Pons (tissue), 1 donor: ENCODE results near the gene TLCD2.
A peak's percentile ranks its signal among the peaks of the same experiment; 100 is the strongest.
"Not testable (repeated sequence)": the region's sequence is repeated elsewhere in the genome, so short reads cannot be mapped to it uniquely, and the experiment has no call there.

ENCODE experiments used
- DNase-seq: peaks from one replicate; pipeline ENCODE4 v3.0.0-alpha.2; 2016; ENCODE audit warnings: low spot score

TLCD2 gene

DNA sequence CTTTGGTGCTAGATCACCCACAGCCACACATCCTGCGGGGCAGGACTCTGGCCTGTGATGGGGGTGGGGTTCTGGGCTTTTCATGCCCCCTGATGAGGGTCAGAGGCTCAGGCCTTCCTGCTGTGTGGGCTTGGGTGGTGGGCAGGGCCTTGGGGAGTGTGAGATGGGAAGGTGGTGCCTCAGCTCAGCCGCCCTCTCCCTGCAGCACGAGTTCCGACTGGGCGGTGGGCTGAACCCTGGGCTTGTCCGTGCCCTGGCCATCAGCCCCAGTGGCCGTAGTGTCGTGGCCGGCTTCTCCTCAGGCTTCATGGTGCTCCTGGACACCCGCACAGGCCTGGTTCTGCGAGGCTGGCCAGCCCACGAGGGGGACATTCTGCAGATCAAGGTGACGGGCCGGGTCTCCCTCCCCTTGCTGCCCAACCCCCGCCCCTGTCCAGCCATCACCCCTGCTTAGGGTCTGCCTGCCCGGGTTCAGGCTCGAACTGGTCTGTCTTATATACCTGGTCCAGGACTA is 25.7 kb upstream of the TLCD2 start:
- DNase-seq: no peak

DNA sequence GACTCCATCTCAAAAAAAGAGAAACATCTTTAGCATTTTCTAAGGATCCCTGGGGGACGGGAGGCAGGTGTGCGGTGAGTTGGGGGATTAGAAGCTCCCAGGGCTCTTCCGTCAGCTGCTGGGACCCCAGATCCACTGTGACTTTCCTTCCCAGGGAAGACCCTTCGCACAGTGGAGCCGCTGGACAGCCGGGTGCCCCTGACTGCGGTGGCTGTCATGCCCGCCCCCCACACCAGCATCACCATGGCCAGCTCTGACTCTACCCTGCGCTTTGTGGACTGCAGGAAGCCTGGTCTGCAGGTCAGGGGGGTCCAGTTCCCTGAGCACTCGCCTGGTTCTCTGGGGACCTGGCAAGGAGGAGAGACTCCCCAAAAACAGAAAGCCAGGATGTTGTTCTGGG is 25.2 kb upstream of the TLCD2 start:
- DNase-seq: no peak

DNA sequence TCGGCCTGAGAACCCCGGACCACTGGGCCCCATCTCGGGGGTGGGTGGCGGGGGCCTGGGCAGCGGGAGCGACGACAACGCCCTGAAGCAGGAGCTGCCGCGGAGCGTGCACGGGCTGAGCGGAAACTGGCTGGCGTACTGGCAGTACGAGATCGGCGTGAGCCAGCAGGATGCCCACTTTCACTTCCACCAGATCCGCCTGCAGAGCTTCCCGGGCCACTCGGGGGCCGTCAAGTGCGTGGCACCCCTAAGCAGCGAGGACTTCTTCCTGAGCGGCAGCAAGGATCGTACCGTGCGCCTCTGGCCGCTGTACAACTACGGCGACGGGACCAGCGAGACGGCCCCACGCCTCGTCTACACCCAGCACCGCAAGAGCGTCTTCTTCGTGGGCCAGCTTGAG is 23.6 kb upstream of the TLCD2 start:
- DNase-seq: no peak

DNA sequence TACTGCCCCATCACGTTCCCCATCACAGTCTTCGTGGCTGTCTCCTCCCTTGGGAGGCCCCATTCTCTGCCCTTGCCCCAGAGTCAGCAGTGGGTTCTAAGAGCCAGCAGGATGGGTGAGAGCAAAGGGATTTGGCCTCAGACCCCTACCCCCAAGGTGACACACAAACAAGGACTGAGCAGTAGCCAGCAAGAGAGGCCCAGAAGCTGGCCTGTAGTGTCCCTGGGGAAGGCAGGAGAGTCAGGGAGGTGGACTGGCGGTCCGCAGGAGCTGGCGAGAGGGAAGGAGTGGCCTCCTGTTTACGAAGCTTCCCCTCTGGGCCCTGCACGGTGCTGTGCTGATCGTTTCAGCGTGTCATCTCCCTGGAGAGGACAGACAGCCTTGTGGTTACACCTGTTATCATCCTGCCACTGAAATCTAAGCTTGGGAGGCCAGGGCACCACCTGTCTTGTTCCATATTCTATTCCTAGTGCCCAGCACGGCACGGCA is 22.7 kb upstream of the TLCD2 start:
- DNase-seq: no peak

DNA sequence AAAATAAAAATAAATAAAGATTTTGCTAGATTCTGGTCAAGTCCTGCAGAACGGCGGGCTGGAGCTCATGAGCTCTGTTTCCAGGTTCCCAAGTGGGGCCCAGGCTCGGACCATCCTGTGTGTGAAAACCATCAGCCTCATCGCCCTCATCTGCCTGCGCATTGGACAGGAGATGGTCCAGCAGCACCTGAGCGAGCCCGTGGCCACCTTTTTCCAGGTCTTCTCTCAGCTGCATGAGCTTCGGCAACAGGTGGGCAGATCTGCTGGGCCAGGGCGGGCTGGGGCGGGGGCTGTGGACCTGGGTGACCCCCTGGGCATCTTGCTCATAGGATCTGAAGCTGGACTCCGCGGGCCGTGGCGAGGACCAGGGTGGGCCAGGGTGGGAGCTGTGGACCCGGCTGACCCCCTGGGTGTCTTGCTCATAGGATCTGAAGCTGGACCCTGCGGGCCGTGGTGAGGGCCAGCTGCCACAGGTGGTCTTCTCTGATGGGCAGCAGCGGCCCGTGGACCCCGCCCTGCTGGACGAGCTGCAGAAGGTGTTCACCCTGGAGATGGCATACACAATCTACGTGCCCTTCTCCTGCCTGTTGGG is 22.2 kb upstream of the TLCD2 start:
- DNase-seq: no peak

DNA sequence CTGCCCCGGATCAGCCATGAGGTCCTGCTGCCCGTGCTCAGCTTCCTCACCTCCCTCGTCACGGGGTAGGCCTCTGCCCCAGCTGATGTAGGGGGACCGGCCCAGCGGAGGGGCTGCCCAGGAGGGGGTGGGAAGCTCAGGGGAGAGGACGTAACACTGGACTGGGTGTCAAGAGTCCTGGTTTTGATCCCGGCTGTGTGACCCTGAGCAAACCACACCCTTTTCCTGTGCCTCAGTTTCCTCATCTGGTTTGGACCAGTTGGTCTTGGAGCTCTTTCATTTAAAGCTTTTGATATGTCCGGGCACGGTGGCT is 21.0 kb upstream of the TLCD2 start:
- DNase-seq: no peak

DNA sequence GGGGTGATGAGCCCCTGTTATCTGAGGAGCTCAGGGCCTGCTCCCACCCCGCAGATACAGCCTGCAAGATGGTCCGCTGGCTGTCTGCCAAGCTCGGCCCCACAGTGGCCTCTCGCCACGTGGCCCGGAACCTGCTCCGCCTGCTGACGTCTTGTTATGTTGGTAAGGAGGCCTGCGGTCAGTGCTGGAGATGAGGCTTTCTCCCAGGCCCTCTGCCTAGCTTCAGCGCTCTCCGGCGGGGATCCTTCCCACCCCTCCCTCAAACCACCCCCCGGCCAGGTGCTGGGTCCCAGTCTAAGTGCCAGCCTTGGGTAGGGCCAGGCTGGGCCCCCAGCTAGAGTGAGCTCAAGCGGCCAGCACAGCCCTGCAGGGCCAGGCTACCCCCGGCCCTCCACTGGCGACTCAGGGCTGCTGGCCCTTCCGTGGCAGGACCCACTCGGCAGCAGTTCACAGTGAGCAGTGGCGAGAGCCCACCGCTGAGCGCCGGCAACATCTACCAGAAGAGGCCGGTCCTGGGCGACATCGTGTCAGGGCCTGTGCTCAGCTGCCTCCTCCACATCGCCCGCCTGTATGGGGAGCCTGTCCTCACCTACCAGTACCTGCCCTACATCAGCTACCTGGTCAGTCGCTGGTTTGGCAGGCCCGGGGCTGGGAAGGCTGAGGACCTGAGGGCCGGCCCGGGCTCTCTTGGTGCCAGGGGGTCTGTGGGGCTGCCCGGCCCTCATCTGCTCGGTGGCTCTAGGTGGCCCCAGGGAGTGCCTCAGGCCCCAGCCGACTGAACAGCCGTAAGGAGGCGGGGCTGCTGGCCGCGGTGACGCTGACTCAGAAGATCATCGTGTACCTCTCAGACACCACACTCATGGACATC is 20.4 kb upstream of the TLCD2 start:
- no peak for DNase-seq

DNA sequence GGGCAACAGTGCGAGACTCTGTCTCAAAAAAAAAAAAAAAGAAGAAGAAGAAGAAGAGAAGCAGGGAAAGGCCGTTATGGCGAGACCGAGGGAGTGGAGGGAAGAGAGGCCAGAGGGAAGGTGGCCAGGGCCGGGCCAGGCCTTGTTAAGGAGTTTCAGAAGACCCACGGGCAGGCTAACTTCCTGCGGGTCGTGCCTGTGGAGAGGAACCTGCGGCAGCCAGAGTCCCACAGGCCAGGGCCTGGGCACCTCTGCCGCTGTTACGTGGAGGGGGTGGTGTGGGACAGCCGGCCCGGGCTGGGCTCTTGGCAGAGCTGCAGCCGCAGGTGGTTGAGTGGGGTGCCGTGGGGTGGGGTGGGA is 19.8 kb upstream of the TLCD2 start:
- no peak for DNase-seq

DNA sequence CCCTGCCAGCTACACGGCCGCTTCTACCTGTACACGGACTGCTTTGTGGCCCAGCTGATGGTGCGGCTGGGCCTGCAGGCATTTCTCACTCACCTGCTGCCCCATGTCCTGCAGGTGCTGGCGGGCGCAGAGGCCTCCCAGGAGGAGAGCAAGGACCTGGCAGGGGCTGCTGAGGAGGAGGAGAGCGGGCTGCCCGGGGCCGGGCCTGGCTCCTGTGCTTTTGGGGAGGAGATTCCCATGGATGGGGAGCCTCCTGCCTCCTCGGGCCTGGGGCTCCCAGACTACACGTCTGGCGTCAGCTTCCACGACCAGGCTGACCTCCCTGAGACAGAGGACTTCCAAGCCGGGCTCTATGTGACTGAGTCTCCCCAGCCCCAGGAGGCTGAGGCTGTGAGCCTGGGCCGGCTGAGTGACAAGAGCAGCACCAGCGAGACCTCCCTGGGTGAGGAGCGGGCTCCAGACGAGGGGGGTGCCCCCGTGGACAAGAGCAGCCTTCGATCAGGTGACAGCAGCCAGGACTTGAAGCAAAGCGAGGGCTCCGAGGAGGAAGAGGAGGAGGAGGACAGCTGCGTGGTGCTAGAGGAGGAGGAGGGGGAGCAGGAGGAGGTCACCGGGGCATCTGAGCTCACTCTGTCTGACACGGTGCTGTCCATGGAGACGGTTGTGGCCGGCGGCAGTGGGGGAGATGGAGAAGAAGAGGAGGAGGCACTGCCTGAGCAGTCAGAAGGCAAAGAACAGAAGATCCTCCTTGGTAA is 17.9 kb upstream of the TLCD2 start:
- no peak for DNase-seq

DNA sequence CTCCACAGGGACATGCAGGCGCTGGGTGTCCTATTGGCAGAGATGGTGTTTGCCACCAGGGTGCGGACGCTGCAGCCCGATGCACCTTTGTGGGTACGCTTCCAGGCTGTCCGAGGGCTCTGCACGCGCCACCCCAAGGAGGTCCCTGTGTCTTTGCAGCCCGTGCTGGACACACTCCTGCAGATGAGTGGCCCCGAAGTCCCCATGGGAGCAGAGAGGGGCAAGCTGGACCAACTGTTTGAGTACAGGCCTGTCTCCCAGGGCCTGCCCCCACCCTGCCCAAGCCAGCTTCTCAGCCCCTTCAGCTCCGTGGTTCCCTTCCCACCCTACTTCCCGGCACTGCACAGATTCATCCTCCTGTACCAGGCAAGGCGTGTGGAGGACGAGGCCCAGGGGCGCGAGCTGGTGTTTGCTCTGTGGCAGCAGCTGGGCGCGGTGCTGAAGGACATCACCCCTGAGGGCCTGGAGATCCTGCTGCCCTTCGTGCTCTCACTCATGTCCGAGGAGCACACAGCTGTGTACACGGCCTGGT is 17.1 kb upstream of the TLCD2 start:
- no peak for DNase-seq

DNA sequence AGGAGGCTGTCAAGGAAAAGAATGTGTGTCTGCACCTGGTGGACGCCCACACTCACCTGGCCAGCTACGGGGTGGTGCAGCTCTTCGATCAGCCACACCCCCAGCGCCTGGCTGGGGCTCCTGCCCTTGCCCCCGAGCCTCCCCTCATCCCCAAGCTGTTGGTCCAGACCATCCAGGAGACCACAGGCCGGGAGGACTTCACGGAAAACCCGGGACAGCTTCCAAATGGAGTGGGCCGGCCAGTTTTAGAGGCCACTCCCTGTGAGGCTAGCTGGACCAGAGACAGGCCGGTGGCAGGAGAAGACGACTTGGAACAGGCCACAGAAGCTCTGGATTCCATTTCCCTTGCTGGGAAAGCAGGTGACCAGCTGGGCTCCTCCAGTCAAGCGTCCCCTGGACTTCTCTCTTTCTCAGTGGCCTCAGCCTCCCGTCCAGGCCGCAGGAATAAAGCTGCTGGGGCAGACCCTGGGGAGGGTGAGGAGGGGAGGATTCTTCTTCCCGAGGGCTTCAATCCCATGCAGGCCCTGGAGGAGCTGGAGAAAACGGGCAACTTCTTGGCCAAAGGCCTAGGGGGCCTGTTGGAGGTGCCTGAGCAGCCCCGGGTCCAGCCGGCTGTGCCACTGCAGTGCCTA is 16.6 kb upstream of the TLCD2 start:
- DNase-seq: no peak

DNA sequence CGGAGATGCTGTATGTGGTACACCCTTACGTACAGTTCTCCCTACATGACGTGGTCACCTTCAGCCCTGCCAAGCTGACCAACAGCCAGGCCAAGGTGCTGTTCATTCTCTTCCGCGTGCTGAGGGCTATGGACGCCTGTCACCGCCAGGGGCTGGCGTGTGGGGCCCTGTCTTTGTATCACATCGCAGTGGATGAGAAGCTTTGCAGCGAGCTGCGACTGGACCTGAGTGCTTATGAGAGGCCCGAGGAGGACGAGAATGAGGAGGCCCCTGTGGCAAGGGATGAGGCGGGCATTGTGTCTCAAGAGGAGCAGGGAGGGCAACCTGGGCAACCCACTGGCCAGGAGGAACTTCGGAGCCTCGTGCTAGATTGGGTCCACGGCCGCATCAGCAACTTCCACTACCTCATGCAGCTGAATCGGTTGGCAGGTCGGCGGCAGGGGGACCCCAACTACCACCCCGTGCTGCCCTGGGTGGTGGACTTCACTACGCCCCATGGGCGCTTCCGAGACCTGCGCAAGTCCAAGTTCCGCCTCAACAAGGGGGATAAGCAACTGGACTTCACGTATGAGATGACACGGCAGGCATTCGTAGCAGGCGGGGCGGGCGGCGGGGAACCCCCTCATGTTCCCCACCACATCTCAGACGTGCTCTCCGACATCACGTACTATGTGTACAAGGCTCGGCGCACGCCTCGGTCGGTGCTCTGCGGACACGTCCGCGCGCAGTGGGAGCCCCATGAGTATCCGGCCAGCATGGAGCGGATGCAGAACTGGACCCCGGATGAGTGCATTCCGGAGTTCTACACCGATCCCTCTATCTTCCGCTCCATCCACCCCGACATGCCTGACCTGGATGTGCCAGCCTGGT is 15.7 kb upstream of the TLCD2 start:
- no peak for DNase-seq

DNA sequence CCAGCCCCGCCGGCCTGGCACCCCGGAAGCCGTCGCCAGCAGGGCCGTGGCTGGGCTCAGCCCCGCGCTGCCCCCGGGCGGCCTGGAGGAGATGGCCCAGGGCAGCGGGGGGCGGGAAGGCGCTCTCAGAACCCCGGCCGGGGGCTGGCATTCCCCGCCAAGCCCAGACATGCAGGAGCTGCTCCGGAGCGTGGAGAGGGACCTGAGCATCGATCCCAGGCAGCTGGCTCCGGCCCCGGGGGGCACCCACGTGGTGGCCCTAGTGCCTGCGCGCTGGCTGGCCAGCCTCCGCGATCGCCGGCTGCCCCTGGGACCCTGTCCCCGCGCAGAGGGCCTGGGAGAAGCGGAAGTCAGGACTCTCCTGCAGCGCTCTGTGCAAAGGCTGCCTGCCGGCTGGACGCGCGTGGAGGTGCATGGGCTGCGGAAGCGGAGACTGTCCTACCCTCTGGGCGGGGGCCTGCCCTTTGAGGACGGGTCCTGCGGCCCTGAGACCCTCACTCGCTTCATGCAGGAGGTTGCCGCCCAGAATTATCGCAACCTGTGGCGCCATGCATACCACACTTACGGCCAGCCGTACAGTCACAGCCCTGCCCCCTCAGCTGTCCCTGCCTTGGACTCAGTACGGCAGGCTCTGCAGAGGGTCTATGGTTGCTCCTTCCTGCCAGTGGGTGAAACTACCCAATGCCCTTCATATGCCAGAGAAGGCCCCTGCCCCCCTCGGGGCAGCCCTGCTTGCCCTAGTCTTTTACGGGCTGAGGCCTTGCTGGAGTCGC is 14.9 kb upstream of the TLCD2 start:
- DNase-seq: no peak

DNA sequence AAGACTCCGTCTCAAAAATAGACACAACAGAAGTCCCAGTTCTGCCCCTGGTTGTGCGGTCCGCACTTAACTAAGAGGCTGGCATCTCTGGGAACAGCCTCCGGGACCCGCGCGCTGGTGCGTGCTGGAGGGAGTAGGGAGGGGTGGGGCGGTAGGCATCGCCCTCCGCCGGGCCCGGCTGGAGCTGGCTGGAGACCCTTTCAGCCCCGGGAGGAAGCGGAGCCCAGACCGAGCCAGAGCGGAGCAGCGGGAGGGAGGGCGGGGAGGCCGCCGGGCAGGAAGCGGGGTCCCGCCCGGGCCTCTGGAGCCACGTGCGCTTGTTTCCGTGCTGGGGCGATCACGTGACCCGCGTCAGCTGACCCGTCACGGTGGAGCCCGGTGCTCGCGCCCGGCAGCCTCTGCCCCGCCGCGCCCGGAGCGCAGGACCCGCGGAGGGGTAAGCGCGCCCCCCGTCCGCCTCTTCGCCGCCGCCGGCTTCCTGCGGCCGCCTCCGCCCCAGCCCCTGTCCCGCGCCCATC is 14.2 kb upstream of the TLCD2 start, which contains the start of gene WDR81:
WDR81 (plus strand) TSS at position 354 of the 518 bp plus-strand sequence. CDS start 256 bp downstream, outside the sequence.
- peak; percentile 66 for DNase-seq

DNA sequence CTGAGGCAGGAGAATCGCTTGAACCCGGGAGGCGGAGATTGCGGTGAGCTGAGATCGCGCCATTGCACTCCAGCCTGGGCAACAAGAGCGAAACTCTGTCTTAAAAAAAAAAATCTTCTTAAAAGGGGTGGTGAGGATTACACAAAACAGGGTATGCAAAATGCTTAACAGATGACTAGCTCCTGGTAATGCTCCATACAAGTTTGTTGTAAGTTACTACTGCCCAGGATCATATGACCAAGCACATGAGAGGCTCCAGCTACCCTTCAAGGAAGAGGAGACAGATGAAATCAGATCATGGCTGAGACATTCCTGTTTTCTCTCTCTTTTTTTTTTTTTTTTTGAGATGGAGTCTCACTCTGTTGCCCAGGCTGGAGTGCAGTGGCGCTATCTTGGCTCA is 11.8 kb upstream of the TLCD2 start:
- DNase-seq: not testable (repeated sequence)

DNA sequence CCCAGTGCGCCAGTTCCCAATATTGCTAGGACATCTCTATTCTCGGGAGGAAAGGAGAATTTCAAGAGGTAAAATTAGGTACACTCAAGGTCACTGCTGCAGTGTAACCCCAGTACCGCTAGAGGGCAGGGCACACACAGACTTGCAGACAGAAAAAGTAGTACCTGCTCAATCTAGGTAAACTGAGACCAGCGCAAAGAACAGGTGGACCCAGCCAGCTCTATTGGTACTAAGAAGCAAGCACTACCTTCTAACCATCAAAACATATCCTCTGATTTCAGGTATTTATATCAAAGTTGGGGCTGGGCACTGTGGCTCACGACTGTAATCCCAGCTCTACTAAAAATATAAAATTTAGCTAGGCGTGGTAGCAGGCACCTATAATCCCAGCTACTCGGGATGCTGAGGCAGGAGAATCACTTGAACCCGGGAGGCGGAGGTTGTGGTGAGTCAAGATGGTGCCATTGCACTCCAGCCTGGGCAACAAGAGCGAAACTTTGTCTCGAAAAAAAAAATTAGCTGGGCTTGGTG is 10.7 kb upstream of the TLCD2 start:
- DNase-seq: peak; percentile 61

DNA sequence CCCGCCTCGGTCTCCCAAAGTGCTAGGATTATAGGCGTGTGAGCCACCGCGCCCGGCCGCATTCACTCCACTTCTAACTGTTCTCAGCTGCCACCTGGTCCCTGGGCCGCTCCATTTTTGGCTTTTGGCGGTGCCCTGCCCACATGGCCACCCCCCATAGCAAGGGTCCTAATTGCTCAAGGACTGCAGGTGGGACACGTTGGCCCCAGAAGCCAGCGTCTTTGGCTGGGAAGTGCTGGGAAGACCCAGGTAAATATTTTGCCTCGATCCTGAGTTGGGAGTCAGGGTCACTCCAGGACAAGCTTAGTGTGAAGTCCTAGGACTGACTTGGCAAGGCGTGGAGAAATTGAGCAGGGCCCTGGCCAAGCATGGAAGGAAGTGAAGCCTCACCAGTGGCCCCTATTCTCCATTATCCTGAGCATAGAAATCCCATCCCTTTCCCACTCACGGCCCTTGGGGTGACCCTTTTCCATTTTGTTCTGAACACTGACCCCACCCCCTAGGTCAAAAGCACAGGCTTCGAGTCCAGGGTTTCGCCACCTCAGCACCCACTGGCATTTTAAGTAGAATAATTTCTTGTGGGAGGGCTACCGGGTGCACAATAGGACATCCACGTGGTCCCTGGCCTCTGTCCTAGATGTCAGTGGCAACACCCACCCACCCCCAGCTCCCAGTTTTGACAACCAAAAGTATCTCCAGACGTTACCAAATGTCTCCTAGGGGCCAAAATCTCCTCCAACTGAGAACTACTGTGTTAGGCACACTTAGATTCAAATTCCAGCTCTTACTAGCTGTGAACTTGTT is 8.4 kb upstream of the TLCD2 start:
- no peak for DNase-seq

DNA sequence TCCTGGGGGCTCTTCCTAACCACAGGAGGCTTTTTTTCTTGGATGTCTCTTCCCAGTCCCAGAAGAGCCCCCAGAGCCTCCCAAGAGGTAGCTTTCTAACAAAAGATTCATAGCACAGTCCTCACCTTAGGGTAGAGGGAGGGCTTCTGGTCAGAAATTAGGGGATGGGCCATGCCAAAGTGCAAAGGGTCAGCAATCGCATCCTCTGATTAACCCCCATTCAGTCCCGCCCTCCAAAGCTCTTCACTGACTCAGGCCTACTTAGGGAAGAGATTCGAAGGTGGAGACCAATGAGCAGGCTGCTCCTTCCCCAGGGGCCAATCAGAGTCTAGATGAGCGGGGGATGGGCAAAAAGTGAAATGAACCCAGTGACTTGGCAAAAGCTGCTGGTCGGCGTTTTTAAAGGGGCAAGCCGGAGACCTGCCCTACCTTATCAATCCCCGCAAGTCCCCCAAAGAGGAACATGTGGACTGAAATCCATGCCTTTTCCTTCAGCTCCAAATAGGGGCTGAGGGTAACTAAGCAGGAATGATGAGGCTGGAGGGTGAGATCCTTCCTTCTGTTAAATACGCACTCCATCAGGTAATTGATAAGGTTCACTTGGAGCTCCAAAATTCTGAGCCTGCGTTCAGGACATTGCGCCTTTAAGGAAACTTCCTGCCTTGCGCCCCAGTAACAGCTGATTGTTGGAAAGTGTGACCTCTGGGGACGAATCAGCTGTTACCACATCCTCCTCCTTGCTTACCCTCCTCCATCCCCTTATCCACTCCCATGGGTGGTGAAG is 6.9 kb upstream of the TLCD2 start:
- peak; percentile 98 for DNase-seq
